HepG2 (cell line): Measurements from ENCODE around the gene EGF. TPM values are rescaled to one million over a fixed set of nuclear protein-coding genes. Genes with fewer than 3 reads are reported as not detected.

ENCODE experiments used
- ATAC-seq: fragments of 200-7000 bp; cut with Tn5 transposase; 3 replicates; pipeline ENCODE4 v1.9.1; 2020; ENCODE audit warnings: mild to moderate bottlenecking, moderate library complexity
- BruUV-seq: library from RNA; stranded (reverse); fragments of 400-500 nt; replicated peaks from 2 replicates; lab custom pipeline; 2021; lab: Mats Ljungman, UMichigan
- CTCF ChIA-PET: fragments of 300-600 bp; formaldehyde crosslinking; extraction: SDS; loops from one replicate; lab custom pipeline; 2021; ENCODE audit warnings: low total read pairs, inconsistent platforms, low intra/inter-chr PET ratio; lab: Yijun Ruan, JAX
- POLR2A ChIA-PET: fragments of 350-600 bp; sonication (Branson Sonifier 250); formaldehyde crosslinking; loops from one replicate; lab custom pipeline; 2020; ENCODE audit warnings: antibody characterized with exemption, inconsistent platforms; lab: Yijun Ruan, JAX
- DNase-seq: peaks from one replicate; pipeline ENCODE4 v3.0.0-alpha.2; 2015; ENCODE audit warnings: low spot score
- FAIRE-seq: peaks from 3 replicates; lab custom pipeline; 2011; peaks lifted over from hg19 to GRCh38; lab: Jason Lieb, UNC
- H2AFZ ChIP-seq: one replicate; pipeline ENCODE4 v1.6.1; 2011; ENCODE audit warnings: low read length, inconsistent platforms
- H3K27ac ChIP-seq: fragments of 300-600 bp; 3 replicates; pipeline ENCODE4 v1.8.0; 2011; ENCODE audit warnings: mixed run types, mild to moderate bottlenecking, mixed read lengths, low read length, inconsistent platforms; ENCODE audit not compliant: insufficient read depth; ENCODE audit errors: extremely low read length
- H3K27me3 ChIP-seq, 2 experiments: fragments of 200-600 bp in 1 of 2; 2 replicates in 1 of 2; 3 replicates in 1 of 2; pipeline versions ENCODE4 v1.6.0 to v1.8.0; 2011; ENCODE audit warnings: low read length in 2 of 2, mild to moderate bottlenecking in 2 of 2, moderate library complexity in 2 of 2, inconsistent platforms in 1 of 2; ENCODE audit not compliant: insufficient read depth in 2 of 2, control insufficient read depth in 1 of 2
- H3K36me3 ChIP-seq, 2 experiments: fragments of 200-600 bp in 1 of 2; replicated peaks in 1 of 2; 2 replicates in 1 of 2; 3 replicates in 1 of 2; pipeline versions ENCODE4 v1.5.1 to v1.8.0; 2011; ENCODE audit warnings: low read length in 2 of 2, inconsistent platforms in 1 of 2; ENCODE audit not compliant: insufficient read depth in 2 of 2, control insufficient read depth in 1 of 2
- H3K4me1 ChIP-seq: 2 replicates; pipeline ENCODE4 v1.5.1; 2012; ENCODE audit warnings: low read length, inconsistent platforms; ENCODE audit not compliant: insufficient read depth
- H3K4me2 ChIP-seq: 2 replicates; pipeline ENCODE4 v1.6.0; 2011; ENCODE audit warnings: low read depth, low read length, inconsistent platforms
- H3K4me3 ChIP-seq, 3 experiments: fragments of 200-600 bp in 1 of 3; sonication (generic), shearing (Covaris generic) in 1 of 3; replicated peaks in 1 of 3; 2 replicates each; pipeline ENCODE4 v1.5.1; 2011 to 2016; ENCODE audit warnings: low read length in 3 of 3, inconsistent platforms in 2 of 3, low read depth in 2 of 3, mild to moderate bottlenecking in 2 of 3, control low read depth in 1 of 3, mixed read lengths in 1 of 3; ENCODE audit not compliant: insufficient read depth in 1 of 3
- H3K79me2 ChIP-seq: one replicate; pipeline ENCODE4 v1.6.1; 2011; ENCODE audit warnings: low read length, inconsistent platforms; ENCODE audit not compliant: insufficient read depth
- H3K9ac ChIP-seq: 2 replicates; pipeline ENCODE4 v1.6.0; 2011; ENCODE audit warnings: mild to moderate bottlenecking, low read depth, low read length, inconsistent platforms; ENCODE audit not compliant: insufficient read depth
- H3K9me3 ChIP-seq: 2 replicates; pipeline ENCODE4 v1.5.1; 2012; ENCODE audit warnings: mild to moderate bottlenecking, low read length
- H4K20me1 ChIP-seq: 2 replicates; pipeline ENCODE4 v1.6.0; 2011; ENCODE audit warnings: inconsistent platforms, mild to moderate bottlenecking, low read length, moderate library complexity; ENCODE audit not compliant: insufficient read depth
- ATF1 ChIP-seq: IDR thresholded peaks from 2 replicates; pipeline ENCODE4 v1.6.1; 2016; ENCODE audit warnings: mild to moderate bottlenecking, control low read depth
- FOXJ3 ChIP-seq: sonication (generic); formaldehyde crosslinking; IDR thresholded peaks from 2 replicates; pipeline ENCODE4 v1.4.0; 2020; ENCODE audit warnings: missing genetic modification reagents, mild to moderate bottlenecking, borderline replicate concordance
- HIVEP1 ChIP-seq: sonication (generic); formaldehyde crosslinking; IDR thresholded peaks from 2 replicates; pipeline ENCODE4 v1.4.0; 2020; ENCODE audit warnings: mild to moderate bottlenecking, missing genetic modification reagents
- MATR3 ChIP-seq: sonication (generic); formaldehyde crosslinking; IDR thresholded peaks from 2 replicates; pipeline ENCODE4 v1.4.0; 2020; ENCODE audit warnings: missing genetic modification reagents
- MEIS1 ChIP-seq: sonication (generic); formaldehyde crosslinking; IDR thresholded peaks from 2 replicates; pipeline ENCODE4 v1.9.0; 2021; ENCODE audit warnings: mild to moderate bottlenecking, missing genetic modification reagents, moderate library complexity, borderline replicate concordance
- NFKB2 ChIP-seq: sonication (generic); formaldehyde crosslinking; IDR thresholded peaks from 2 replicates; pipeline ENCODE4 v1.4.0; 2020; ENCODE audit warnings: missing genetic modification reagents, borderline replicate concordance
- NONO ChIP-seq, 2 experiments: fragments of 450-650 bp in 1 of 2; sonication (generic) in 1 of 2; formaldehyde crosslinking in 1 of 2; IDR thresholded peaks in 1 of 2; conservative IDR thresholded peaks in 1 of 2; 2 replicates each; pipeline versions ENCODE4 v1.6.1 to v1.8.0; 2017 to 2022; ENCODE audit warnings: mild to moderate bottlenecking in 1 of 2, missing genetic modification reagents in 1 of 2, moderate library complexity in 1 of 2
- SMC3 ChIP-seq: IDR thresholded peaks from 2 replicates; pipeline ENCODE4 v1.6.1; 2011; ENCODE audit warnings: low read length, improper control_type of control experiment
- THAP11 ChIP-seq: IDR thresholded peaks from 2 replicates; pipeline ENCODE4 v1.6.1; 2016; ENCODE audit warnings: missing biosample characterization, missing genetic modification reagents
- TOE1 ChIP-seq: sonication (generic); formaldehyde crosslinking; IDR thresholded peaks from 2 replicates; pipeline ENCODE4 v1.4.0; 2020; ENCODE audit warnings: mild to moderate bottlenecking, missing genetic modification reagents
- ZBTB7A ChIP-seq: sonication (generic); formaldehyde crosslinking; IDR thresholded peaks from 2 replicates; pipeline ENCODE4 v1.8.0; 2022; ENCODE audit warnings: mild to moderate bottlenecking, missing genetic modification reagents
- ZMYM2 ChIP-seq: sonication (generic); formaldehyde crosslinking; IDR thresholded peaks from 2 replicates; pipeline ENCODE4 v1.8.0; 2022; ENCODE audit warnings: mild to moderate bottlenecking, missing genetic modification reagents
- ZNF138 ChIP-seq: sonication (generic); formaldehyde crosslinking; IDR thresholded peaks from 2 replicates; pipeline ENCODE4 v1.5.0; 2020; ENCODE audit warnings: mild to moderate bottlenecking, low read depth, missing genetic modification reagents
- ZNF224 ChIP-seq: sonication (generic); formaldehyde crosslinking; IDR thresholded peaks from 2 replicates; pipeline ENCODE4 v1.5.0; 2020; ENCODE audit warnings: mild to moderate bottlenecking, missing genetic modification reagents
- ZNF326 ChIP-seq: sonication (generic); formaldehyde crosslinking; IDR thresholded peaks from 2 replicates; pipeline ENCODE4 v1.4.0; 2020; ENCODE audit warnings: missing genetic modification reagents, borderline replicate concordance
- ZNF430 ChIP-seq: sonication (generic); formaldehyde crosslinking; IDR thresholded peaks from 2 replicates; pipeline ENCODE4 v1.9.0; 2021; ENCODE audit warnings: mild to moderate bottlenecking, missing genetic modification reagents
- ZNF530 ChIP-seq: sonication (generic); formaldehyde crosslinking; IDR thresholded peaks from 2 replicates; pipeline ENCODE4 v1.5.0; 2020; ENCODE audit warnings: low read depth, mild to moderate bottlenecking, missing genetic modification reagents
- ZNF740 ChIP-seq: sonication (generic); formaldehyde crosslinking; IDR thresholded peaks from 2 replicates; pipeline ENCODE4 v1.4.0; 2020; ENCODE audit warnings: missing genetic modification reagents
- ZXDC ChIP-seq: sonication (generic); formaldehyde crosslinking; IDR thresholded peaks from 2 replicates; pipeline ENCODE4 v1.5.0; 2020; ENCODE audit warnings: mild to moderate bottlenecking, missing genetic modification reagents
- WGBS: methylation state at CpG from one replicate; pipeline ENCODE4 v1.1.6; 2017; ENCODE audit warnings: low lambda C conversion rate; 5-methylcytosine and 5-hydroxymethylcytosine counted together
- in situ Hi-C: cut with HindIII; loops from 2 replicates; pipeline ENCODE4 v1.10.0; 2017; ENCODE audit warnings: low pct_unique_long_range_greater_than_20kb; ENCODE audit not compliant: extremely low pct_ligation_motif_present
- intact Hi-C: fragments of 100-400 bp; cut with micrococcal nuclease; formaldehyde crosslinking; loops from one replicate; pipeline ENCODE4 v1.10.0; 2022; ENCODE audit not compliant: unreplicated experiment
- polyA plus RNA-seq, 8 experiments: library from polyadenylated mRNA; depleted of rRNA in 3 of 8; stranded (reverse) in 7 of 8; unstranded in 1 of 8; fragments of >200 nt; fragmentation: Illumina TruSeq in 4 of 8; extraction: Trizol in 4 of 8; gene quantifications; 2 replicates each; pipeline versions ENCODE4 v1.2.1 to v1.2.3, GENCODE V29; 2011 to 2016; ENCODE audit warnings: low read depth in 4 of 8, missing spikeins in 1 of 8, mixed read lengths in 1 of 8; ENCODE audit not compliant: insufficient read depth in 1 of 8
- total RNA-seq, 5 experiments: library from RNA; depleted of rRNA; stranded (reverse); fragments of >200 nt; fragmentation: Illumina TruSeq; extraction: Trizol; gene quantifications; 2 replicates each; pipeline ENCODE4 v1.2.3, GENCODE V29; 2016; ENCODE audit warnings: low read depth in 1 of 5

EGF gene
- total and polyA plus RNA-seq, 2 of the 13 experiments (the other 11 are each of a cell fraction or from before 2014, with no cell fraction given), result 0.07 to 0.08 TPM

- Histone ChIP-seq H3K4me1 (no peaks in the 10 kb centered on the region), H3K79me2 (no peaks in the 10 kb centered on the region), H3K4me3 (no peak overlapping the region), H3K27ac (no peak overlapping the region), H2AFZ (no peak overlapping the region), H3K9ac (no peak overlapping the region), H3K4me2 (no peak overlapping the region), H3K9me3 (no peaks in the 10 kb centered on the region), H3K27me3 (peaks cover 0 to 40% of the 10 kb centered on the region in 2 experiments; a peak in 2 of 5 replicates), H3K36me3 (no peaks in the 10 kb centered on the region), H4K20me1 (no peaks in the 10 kb centered on the region)
- DNase-seq, result no peak
- ChIA-PET POLR2A (no interaction called here), CTCF (no interaction called here)
- WGBS, result 25% methylated on average over 8 of the region's 8 CpGs
- intact Hi-C loops (no loop called here), in situ Hi-C loops (no loop called here)
- BruUV-seq, result no TSS peak
- no peak for ATAC-seq
- TF ChIP-seq MEIS1 (CRISPR knock-in tag) (no peak), ZBTB7A (CRISPR knock-in tag) (no peak), TOE1 (CRISPR knock-in tag) (no peak), NFKB2 (no peak), HIVEP1 (CRISPR knock-in tag) (no peak), ZMYM2 (CRISPR knock-in tag) (no peak), ZNF138 (CRISPR knock-in tag) (no peak), ZNF326 (CRISPR knock-in tag) (no peak), ZNF430 (CRISPR knock-in tag) (no peak), MATR3 (CRISPR knock-in tag) (no peak), ZXDC (CRISPR knock-in tag) (no peak), ZNF740 (no peak), ZNF530 (CRISPR knock-in tag) (no peak), NONO (IDR thresholded peaks at IDR 0.05) (no peak), NONO (CRISPR knock-in tag; conservative IDR thresholded peaks at IDR 0.05) (no peak), SMC3 (no peak), ATF1 (no peak), ZNF224 (no peak), THAP11 (CRISPR knock-in tag) (no peak), FOXJ3 (CRISPR knock-in tag) (no peak)
- FAIRE-seq, result no peak
Observed at GRCh38 chr4:109915385-109916026, 2.8 kb downstream of the EGF start.
